IgD-negative memory B cell (primary cell): ENCODE data around the gene RFPL4AL1. TPM values are rescaled to one million over a fixed set of nuclear protein-coding genes. Genes with fewer than 3 reads are reported as not detected.

Experiments used
- H3K27ac Mint-ChIP-seq, 3 donors: one replicate each; pipeline ENCODE4 v1.8.0; 2020 to 2022; ENCODE audit warnings: mild to moderate bottlenecking in 3 of 3, mixed read lengths in 3 of 3, moderate library complexity in 1 of 3
- H3K27me3 Mint-ChIP-seq: one replicate; pipeline ENCODE4 v1.8.0; 2021; ENCODE audit warnings: mixed read lengths
- H3K36me3 Mint-ChIP-seq: one replicate; pipeline ENCODE4 v1.8.0; 2020; ENCODE audit warnings: mild to moderate bottlenecking, mixed read lengths
- H3K4me1 Mint-ChIP-seq, 3 donors: one replicate each; pipeline ENCODE4 v1.8.0; 2020 to 2022; ENCODE audit warnings: mixed read lengths in 3 of 3, mild to moderate bottlenecking in 1 of 3
- H3K4me3 Mint-ChIP-seq, 4 donors: one replicate each; pipeline ENCODE4 v1.8.0; 2020 to 2022; ENCODE audit warnings: mild to moderate bottlenecking in 4 of 4, mixed read lengths in 4 of 4, moderate library complexity in 3 of 4
- H3K9me3 Mint-ChIP-seq, 3 donors: one replicate each; pipeline ENCODE4 v1.8.0; 2020 to 2021; ENCODE audit warnings: mixed read lengths in 3 of 3, mild to moderate bottlenecking in 1 of 3
- polyA plus RNA-seq: library from polyadenylated mRNA; unstranded; fragments of 300-500 nt; fragmentation: Illumina TruSeq; gene quantifications from one replicate; pipeline ENCODE4 v1.2.3, GENCODE V29; 2021

RFPL4AL1 gene
- polyA plus RNA-seq, 1 donor from 2014 or later: not detected

DNA sequence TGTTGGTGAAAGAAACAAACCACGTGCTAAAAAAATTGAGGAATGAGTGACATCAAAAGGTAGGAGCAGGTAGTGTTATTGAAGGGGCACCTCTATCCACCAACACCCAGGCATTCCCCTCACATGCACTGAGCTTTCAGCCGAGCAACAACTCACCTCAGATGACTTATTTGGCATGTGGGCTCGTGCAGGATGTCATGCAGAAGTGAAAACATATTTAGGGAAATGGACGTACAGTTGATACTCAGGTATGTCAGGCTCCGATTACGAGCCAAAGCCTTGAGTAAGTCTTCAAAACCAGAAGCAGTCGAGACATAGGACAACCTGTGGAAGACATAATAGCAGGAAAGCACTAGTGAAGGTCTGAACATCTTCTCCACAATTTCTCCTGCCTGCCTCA, 32.5 kb downstream of the RFPL4AL1 start:
- peak overlapping the region in 1 of 3 donors; percentile 8 for H3K27ac Mint-ChIP-seq
- H3K4me1 Mint-ChIP-seq: peaks cover 8 to 14% (median 10%) of the 10 kb centered on the region in 3 donors
- peaks cover 4% of the 10 kb centered on the region for H3K36me3 Mint-ChIP-seq
- H3K27me3 Mint-ChIP-seq: no peaks in the 10 kb centered on the region
- H3K9me3 Mint-ChIP-seq: peaks cover 2 to 11% (median 2%) of the 10 kb centered on the region in 3 donors
- H3K4me3 Mint-ChIP-seq: peak overlapping the region in 1 of 4 donors; percentile 47

GRCh38 chr19:55802281-55802680, 33.4 kb downstream of the RFPL4AL1 start:
- H3K4me3 Mint-ChIP-seq: no peak overlapping the region
- peaks cover 3% of the 10 kb centered on the region for H3K36me3 Mint-ChIP-seq
- H3K27ac Mint-ChIP-seq: no peak overlapping the region
- H3K27me3 Mint-ChIP-seq: peaks cover 1% of the 10 kb centered on the region
- peaks cover 8 to 15% (median 10%) of the 10 kb centered on the region in 3 donors for H3K4me1 Mint-ChIP-seq
- H3K9me3 Mint-ChIP-seq: peaks cover 0 to 11% (median 3%) of the 10 kb centered on the region in 3 donors

- H3K27ac Mint-ChIP-seq: peak overlapping the region in 1 of 3 donors; percentile 20
- peak overlapping the region; percentile 0 to 93 (median 79) for H3K4me3 Mint-ChIP-seq
- H3K36me3 Mint-ChIP-seq: no peaks in the 10 kb centered on the region
- peaks cover 6% of the 10 kb centered on the region for H3K27me3 Mint-ChIP-seq
- H3K9me3 Mint-ChIP-seq: peaks cover 0 to 16% (median 2%) of the 10 kb centered on the region in 3 donors
- H3K4me1 Mint-ChIP-seq: peaks cover 8 to 19% (median 9%) of the 10 kb centered on the region in 3 donors
These were observed 40.6 kb downstream of the RFPL4AL1 start for GRCh38 chr19:55809381-55810058.

DNA sequence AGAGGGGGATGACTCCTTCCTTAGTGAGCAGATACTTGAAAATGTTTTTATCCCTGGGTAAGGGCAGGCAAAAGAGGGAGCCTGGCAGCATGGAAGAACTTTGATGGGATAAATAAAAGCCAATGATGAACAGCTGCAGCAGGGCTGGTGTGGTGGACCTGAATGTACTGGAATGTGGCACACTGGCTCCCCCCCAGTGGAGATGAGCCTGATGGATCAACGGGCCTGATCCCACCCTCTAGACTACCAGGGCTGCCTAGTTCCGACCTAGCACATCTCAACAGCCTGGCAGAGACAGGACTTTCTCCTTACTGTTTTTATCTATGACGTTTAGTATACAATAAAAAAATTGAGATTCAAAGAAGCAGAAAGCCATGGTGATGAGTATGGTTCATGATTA, 42.4 kb downstream of the RFPL4AL1 start:
- Mint-ChIP-seq H3K4me3 (no peak overlapping the region), H3K36me3 (no peaks in the 10 kb centered on the region), H3K27me3 (peaks cover 7% of the 10 kb centered on the region), H3K27ac (no peak overlapping the region), H3K9me3 (peaks cover 0 to 10% (median 2%) of the 10 kb centered on the region in 3 donors), H3K4me1 (peaks cover 8 to 15% (median 9%) of the 10 kb centered on the region in 3 donors)

GRCh38 chr19:55812449-55812848, 43.5 kb downstream of the RFPL4AL1 start:
- no peak overlapping the region for H3K27ac Mint-ChIP-seq
- H3K9me3 Mint-ChIP-seq: peaks cover 0 to 8% (median 0%) of the 10 kb centered on the region in 3 donors
- H3K36me3 Mint-ChIP-seq: no peaks in the 10 kb centered on the region
- peaks cover 9% of the 10 kb centered on the region for H3K27me3 Mint-ChIP-seq
- H3K4me3 Mint-ChIP-seq: no peak overlapping the region
- H3K4me1 Mint-ChIP-seq: peaks cover 8 to 13% (median 9%) of the 10 kb centered on the region in 3 donors

GRCh38 chr19:55813906-55814305, 45.0 kb downstream of the RFPL4AL1 start:
- no peak overlapping the region for H3K27ac Mint-ChIP-seq
- H3K27me3 Mint-ChIP-seq: peaks cover 9% of the 10 kb centered on the region
- no peak overlapping the region for H3K4me3 Mint-ChIP-seq
- H3K4me1 Mint-ChIP-seq: peaks cover 7 to 8% (median 8%) of the 10 kb centered on the region in 3 donors
- H3K9me3 Mint-ChIP-seq: peaks cover 0 to 5% (median 0%) of the 10 kb centered on the region in 3 donors
- no peaks in the 10 kb centered on the region for H3K36me3 Mint-ChIP-seq

GRCh38 chr19:55820037-55820436, 51.1 kb downstream of the RFPL4AL1 start:
- peak overlapping the region in 2 of 4 donors; percentile 54 to 74 for H3K4me3 Mint-ChIP-seq
- H3K27me3 Mint-ChIP-seq: peaks cover 11% of the 10 kb centered on the region
- H3K4me1 Mint-ChIP-seq: peaks cover 9 to 15% (median 12%) of the 10 kb centered on the region in 3 donors
- peaks cover 0 to 4% (median 2%) of the 10 kb centered on the region in 3 donors for H3K9me3 Mint-ChIP-seq
- no peak overlapping the region for H3K27ac Mint-ChIP-seq
- H3K36me3 Mint-ChIP-seq: no peaks in the 10 kb centered on the region

Other genes starting within 250 kb of the RFPL4AL1 start
- not detected for gene SBK2, start 232.0 kb upstream of the RFPL4AL1 start, polyA plus RNA-seq
- not detected for gene SBK3, start 223.6 kb upstream of the RFPL4AL1 start, polyA plus RNA-seq
- 0.79 TPM for gene ZNF579, start 188.3 kb upstream of the RFPL4AL1 start, polyA plus RNA-seq
- gene FIZ1, start 169.6 kb upstream of the RFPL4AL1 start, polyA plus RNA-seq: 3.1 TPM
- 49.6 TPM for gene ZNF524, start 168.8 kb upstream of the RFPL4AL1 start, polyA plus RNA-seq
- 0.36 TPM for gene ZNF865, start 163.5 kb upstream of the RFPL4AL1 start, polyA plus RNA-seq
- gene ZNF784, start 144.6 kb upstream of the RFPL4AL1 start, polyA plus RNA-seq: 2.4 TPM
- 38.4 TPM for gene ZNF580, start 128.1 kb upstream of the RFPL4AL1 start, polyA plus RNA-seq
- 79.3 TPM for gene ZNF581, start 125.5 kb upstream of the RFPL4AL1 start, polyA plus RNA-seq
- 16.0 TPM for gene CCDC106, start 120.9 kb upstream of the RFPL4AL1 start, polyA plus RNA-seq
- gene U2AF2, start 114.1 kb upstream of the RFPL4AL1 start, polyA plus RNA-seq: 14.2 TPM
- 29.9 TPM for gene EPN1, start 93.9 kb upstream of the RFPL4AL1 start, polyA plus RNA-seq
- gene NLRP9, start 30.7 kb upstream of the RFPL4AL1 start, polyA plus RNA-seq: not detected
- not detected for gene RFPL4A, start 10.0 kb upstream of the RFPL4AL1 start, polyA plus RNA-seq
- 0.20 TPM for gene NLRP11, start 62.9 kb downstream of the RFPL4AL1 start, polyA plus RNA-seq
- gene NLRP4, start 67.4 kb downstream of the RFPL4AL1 start, polyA plus RNA-seq: not detected
- gene NLRP13, start 163.2 kb downstream of the RFPL4AL1 start, polyA plus RNA-seq: not detected
- gene NLRP8, start 178.7 kb downstream of the RFPL4AL1 start, polyA plus RNA-seq: not detected
- gene NLRP5, start 217.7 kb downstream of the RFPL4AL1 start, polyA plus RNA-seq: not detected